Right forelimb (tissue), 1 donor: Measurements from ENCODE around the gene SAP25.
A peak's percentile ranks its signal among the peaks of the same experiment; 100 is the strongest.
"Not testable (repeated sequence)": the region's sequence is repeated elsewhere in the genome, so short reads cannot be mapped to it uniquely, and the experiment has no call there.

Experiments used
- DNase-seq: peaks from one replicate; pipeline ENCODE4 v3.0.0-alpha.2; 2018

The SAP25 gene

GRCh38 chr7:100575206-100575631 is 1.5 kb upstream of the SAP25 start:
- no peak for DNase-seq

- no peak for DNase-seq
These were observed 884 bp upstream of the SAP25 start for GRCh38 chr7:100574362-100575205.

- no peak for DNase-seq
These were observed 588 bp downstream of the SAP25 start for GRCh38 chr7:100572949-100573675.

- DNase-seq, result no peak
These were observed 1.3 kb downstream of the SAP25 start for GRCh38 chr7:100572281-100572948.

GRCh38 chr7:100571829-100572116 is 1.9 kb downstream of the SAP25 start:
- no peak for DNase-seq

- DNase-seq, result no peak
These were observed 2.5 kb downstream of the SAP25 start for GRCh38 chr7:100570954-100571828.

GRCh38 chr7:100568896-100569844 is 4.5 kb downstream of the SAP25 start:
- no peak for DNase-seq

GRCh38 chr7:100568176-100568895 is 5.4 kb downstream of the SAP25 start:
- no peak for DNase-seq

GRCh38 chr7:100567751-100568175 is 5.9 kb downstream of the SAP25 start:
- DNase-seq, result no peak

- DNase-seq, result no peak
These were observed 6.5 kb downstream of the SAP25 start for GRCh38 chr7:100567031-100567730.

- no peak for DNase-seq
These were observed 7.6 kb downstream of the SAP25 start for GRCh38 chr7:100566018-100566531.

GRCh38 chr7:100565133-100565571 is 8.5 kb downstream of the SAP25 start:
- no peak for DNase-seq

- DNase-seq, result not testable (repeated sequence)
These were observed 9.3 kb downstream of the SAP25 start for GRCh38 chr7:100564405-100564804.

- peak; percentile 89 for DNase-seq
These were observed 9.8 kb downstream of the SAP25 start for GRCh38 chr7:100563809-100564400.

GRCh38 chr7:100563100-100563564 is 10.6 kb downstream of the SAP25 start:
- DNase-seq, result no peak

- no peak for DNase-seq
These were observed 11.3 kb downstream of the SAP25 start for GRCh38 chr7:100562195-100563099.

GRCh38 chr7:100561491-100562194 is 12.1 kb downstream of the SAP25 start:
- no peak for DNase-seq
